GM19372 (cell line): ENCODE results near the gene KCNIP3.

Source experiments
- ATAC-seq: cut with Tn5 transposase; IDR thresholded peaks from one replicate; pipeline ENCODE4 v1.9.1; 2021; ENCODE audit warnings: mild to moderate bottlenecking, low read depth, moderate library complexity; ENCODE audit not compliant: unreplicated experiment

KCNIP3 gene

DNA sequence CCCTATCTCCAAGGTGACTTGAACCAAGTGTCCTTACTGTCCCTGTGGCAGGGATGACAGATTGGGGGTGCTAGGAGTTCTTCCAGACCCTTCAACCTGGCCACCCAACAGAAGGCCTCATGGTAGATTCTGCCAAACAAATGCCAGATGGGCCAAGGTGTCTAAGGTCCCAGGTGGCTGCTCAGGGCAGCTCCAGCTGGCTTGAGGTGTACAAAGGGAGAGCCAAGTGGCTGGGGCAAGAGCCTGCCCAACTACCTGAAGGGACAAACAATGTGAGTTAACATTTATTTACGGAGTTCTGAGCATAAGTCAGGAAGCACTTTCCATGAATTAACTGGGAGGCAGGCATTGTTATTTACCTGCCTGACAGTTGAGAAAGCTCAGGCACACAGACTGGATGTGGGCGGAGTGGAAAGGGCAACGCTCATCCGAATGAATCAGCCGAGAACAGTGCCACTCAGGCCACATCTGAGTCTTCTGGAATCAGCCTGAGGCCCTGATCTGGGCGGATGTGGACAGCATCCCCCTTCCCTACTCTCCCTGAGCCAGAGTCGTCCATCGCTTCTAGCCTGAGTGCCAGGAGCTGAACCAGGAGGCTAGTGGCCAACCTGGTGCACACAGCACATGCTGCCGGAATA lies 4.4 kb upstream of the KCNIP3 start:
- ATAC-seq = no peak

GRCh38 chr2:95294579-95295250 lies 2.4 kb upstream of the KCNIP3 start:
- ATAC-seq = no peak

DNA sequence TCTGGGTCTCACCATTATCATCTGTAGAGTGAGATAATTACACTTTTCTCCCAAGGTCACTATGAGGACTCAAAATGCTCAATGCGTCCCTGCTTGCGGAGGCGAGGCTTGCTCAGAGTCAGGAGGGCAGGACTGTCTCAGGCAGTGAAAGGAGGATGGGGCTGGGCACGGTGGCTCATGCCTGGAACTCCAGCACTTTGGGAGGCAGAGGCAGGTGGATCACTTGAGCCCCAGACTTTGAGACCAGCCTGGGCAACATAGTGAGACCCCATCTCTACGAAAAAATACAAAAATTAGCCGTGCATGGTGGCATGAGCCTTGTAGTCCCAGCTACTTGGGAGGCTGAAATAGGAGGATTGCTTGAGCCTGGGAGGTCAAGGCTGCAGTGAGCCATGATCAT lies 1.8 kb upstream of the KCNIP3 start:
- no peak for ATAC-seq

DNA sequence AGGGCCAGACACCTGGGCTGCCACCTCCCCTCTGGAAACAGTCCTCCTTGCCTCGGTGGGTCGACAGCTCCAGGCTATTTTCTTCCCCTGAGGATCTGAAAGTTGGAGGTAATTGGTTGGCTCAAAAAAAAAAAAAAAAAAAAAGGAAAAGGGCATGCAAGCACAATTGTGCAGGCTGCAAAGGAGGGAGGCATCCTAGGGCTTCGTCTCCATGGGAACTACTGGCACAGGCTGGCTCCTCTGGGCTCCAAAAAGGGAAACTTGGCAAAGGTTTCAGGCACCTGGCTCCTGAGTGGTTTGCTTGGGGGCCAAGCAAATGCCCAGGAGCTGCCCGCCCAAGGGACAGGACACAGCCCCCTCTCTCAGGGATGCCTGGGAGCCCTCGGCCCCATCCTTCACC lies 1.1 kb upstream of the KCNIP3 start:
- ATAC-seq = no peak

- ATAC-seq = no peak
Observed at GRCh38 chr2:95297639-95298395, 670 bp downstream of the KCNIP3 start.

GRCh38 chr2:95298486-95299111 lies 1.5 kb downstream of the KCNIP3 start:
- ATAC-seq = no peak

- ATAC-seq = no peak
Observed at GRCh38 chr2:95299961-95300360, 2.8 kb downstream of the KCNIP3 start.

- ATAC-seq = no peak
Observed at GRCh38 chr2:95300450-95300849, 3.3 kb downstream of the KCNIP3 start.

DNA sequence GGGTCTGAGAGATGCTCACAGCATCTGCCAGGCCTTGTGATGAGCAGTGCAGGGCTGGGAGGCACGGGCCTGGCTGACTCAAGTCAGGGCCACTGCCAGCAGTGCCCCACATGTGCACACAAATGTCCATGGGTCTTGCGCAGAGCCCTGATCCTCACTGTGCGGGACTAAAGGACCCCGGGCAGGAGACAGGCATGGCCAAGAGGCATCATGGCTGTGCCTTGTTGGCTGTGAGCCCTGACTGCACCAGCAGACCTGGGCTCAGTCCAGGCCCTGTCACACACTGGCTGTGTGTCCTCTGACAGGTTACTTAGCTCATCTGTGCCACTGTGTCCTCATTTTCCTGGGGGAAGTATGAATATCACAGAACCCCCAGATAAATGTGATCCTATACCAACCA lies 4.0 kb downstream of the KCNIP3 start:
- no peak for ATAC-seq

- ATAC-seq = no peak
Observed at GRCh38 chr2:95301876-95302641, 4.9 kb downstream of the KCNIP3 start.

DNA sequence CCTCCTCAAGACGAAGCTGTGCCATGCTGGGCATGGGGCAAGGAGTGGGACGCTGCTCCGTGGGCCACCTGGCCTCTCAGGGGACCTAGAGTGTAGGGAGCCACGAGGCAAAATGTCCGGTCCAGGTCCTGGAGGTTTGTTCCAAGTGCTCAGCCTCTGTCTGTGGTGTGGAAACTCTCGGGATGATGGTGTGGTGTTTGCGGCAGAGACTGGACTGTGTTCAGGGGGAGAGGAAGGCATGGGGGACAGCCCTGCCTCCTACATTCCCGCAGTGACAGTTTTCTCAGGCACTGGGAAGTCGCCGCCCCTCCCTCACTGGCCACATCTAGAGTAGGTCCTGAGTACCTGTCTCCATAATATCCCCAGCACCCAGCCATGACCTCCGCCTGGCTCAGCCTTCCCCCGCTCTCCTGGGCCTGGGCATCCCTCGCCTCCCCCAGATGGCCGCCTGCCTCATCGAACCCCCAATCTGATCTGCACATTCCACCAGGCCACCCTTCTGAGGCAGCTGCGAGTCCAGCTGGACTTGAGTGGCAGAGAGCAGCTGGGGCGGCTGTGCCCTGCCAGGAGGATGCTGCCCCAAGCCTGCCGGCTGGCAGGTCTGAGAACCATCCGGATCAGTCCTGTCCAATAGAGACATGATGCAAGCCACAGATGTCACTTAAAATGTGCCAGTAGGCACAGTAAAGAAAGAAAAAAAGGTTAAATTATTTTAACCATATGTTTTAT lies 6.2 kb downstream of the KCNIP3 start:
- ATAC-seq = no peak

DNA sequence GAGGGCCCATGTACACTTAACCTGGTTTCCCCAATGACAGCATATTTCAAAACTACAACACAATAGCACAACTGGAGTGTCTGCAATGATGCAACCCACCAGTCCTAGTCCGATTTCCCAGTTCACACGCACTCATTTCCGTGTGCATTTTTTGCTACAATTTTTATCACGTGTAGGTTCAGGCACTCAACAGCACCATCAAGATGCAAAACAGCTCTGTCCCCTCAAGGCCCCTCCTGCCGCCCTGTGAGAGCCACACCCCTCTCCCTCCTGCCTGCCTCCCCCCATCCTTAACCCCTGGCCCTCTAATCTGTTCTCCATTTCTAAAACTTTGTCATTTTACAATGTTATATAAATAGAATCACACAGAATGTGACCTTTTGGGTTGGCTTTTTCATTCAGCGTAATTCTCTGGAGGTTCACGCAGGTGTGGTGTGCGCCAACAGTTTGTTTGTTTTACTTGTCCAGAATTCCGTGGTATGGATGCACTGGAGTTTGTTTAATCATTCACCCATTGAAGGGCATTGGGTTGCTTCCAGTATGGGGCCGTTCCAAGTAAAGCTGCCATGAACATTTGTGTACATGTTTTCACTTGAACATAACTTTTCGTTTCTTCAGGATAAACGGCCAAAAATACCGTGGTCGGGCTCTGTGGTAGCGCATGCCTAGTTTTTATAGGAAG lies 8.4 kb downstream of the KCNIP3 start:
- no peak for ATAC-seq

- no peak for ATAC-seq
Observed at GRCh38 chr2:95306336-95306895, 9.3 kb downstream of the KCNIP3 start.

GRCh38 chr2:95307036-95307435 lies 9.9 kb downstream of the KCNIP3 start:
- no peak for ATAC-seq

- no peak for ATAC-seq
Observed at GRCh38 chr2:95307878-95308277, 10.7 kb downstream of the KCNIP3 start.

- no peak for ATAC-seq
Observed at GRCh38 chr2:95308426-95308990, 11.4 kb downstream of the KCNIP3 start.

DNA sequence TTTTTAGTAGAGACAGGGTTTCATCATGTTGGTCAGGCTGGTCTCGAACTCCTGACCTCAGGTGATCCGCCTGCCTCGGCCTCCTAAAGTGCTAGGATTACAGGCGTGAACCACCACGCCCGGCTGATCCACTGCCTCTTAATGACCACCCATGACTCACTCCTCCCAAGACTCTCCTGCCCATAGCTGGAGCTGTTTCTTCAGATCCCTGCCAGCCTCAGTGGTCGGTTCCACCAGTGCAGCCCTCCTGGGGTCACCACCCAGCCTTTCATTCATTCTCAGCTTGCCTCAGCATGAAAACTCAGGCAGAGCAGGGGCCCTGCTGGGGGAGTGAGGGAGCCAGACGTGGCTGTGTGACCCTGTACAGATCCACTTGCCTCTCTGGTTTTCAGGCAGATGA lies 12.5 kb downstream of the KCNIP3 start:
- ATAC-seq = no peak

DNA sequence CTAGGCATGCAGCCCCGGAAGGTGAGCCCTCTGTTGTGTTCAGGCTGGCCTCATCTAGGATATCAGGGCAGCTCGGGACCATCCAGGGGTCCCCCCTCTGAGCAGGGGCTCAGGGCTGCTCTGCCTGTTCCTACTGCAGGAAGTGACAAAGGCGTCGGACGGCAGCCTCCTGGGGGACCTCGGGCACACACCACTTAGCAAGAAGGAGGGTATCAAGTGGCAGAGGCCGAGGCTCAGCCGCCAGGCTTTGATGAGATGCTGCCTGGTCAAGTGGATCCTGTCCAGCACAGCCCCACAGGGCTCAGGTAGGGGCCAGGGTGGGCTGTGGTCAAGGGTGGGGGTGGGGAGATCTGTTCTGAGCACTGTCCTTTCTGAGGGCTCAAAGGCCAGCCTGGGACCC lies 13.1 kb downstream of the KCNIP3 start:
- no peak for ATAC-seq

- no peak for ATAC-seq
Observed at GRCh38 chr2:95310651-95311050, 13.5 kb downstream of the KCNIP3 start.
